ENCODE results near the gene TIMM22. TPM values are rescaled to one million over a fixed set of nuclear protein-coding genes. Genes with fewer than 3 reads are reported as not detected.

The TIMM22 gene
- total and polyA plus RNA-seq, 2 of the 13 experiments (the other 11 are each of a cell fraction or from before 2014, with no cell fraction given), result 6.2 to 15.5 TPM

DNA sequence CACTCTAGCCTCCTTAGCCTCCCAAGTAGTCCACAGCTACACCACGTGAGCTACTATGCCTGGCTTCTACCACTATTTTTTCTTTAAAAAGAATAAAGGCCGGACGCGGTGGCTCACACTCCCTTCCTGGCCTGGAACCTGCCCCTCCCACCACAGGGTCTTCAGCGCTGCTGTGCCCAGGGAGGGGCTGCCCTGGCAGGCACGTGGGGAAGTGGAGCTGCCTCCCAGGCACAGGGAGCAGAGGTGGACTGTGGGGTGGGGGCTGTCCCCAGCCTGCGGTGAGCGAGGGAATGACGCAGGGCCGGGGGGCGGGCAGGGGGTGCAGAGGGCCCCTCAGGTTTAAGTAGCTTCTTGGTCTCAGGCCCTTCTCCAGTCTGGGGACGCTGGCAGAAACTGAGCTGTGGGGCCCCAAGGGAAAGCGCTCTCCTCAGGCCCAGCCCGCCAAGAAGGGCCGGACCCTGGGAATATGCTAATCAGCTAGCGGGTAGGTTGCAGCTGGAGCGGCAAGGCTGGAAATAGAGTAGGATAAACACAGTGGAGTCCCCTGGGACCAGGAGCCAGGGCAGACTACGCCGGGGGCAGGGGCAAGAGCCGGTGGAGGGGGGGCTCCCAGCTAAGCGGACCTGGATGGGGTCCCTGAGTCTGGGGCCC lies 46.8 kb downstream of the TIMM22 start:
- no TSS peak for BruUV-seq (replicated peaks)
- TF ChIP-seq, protein P1, sequence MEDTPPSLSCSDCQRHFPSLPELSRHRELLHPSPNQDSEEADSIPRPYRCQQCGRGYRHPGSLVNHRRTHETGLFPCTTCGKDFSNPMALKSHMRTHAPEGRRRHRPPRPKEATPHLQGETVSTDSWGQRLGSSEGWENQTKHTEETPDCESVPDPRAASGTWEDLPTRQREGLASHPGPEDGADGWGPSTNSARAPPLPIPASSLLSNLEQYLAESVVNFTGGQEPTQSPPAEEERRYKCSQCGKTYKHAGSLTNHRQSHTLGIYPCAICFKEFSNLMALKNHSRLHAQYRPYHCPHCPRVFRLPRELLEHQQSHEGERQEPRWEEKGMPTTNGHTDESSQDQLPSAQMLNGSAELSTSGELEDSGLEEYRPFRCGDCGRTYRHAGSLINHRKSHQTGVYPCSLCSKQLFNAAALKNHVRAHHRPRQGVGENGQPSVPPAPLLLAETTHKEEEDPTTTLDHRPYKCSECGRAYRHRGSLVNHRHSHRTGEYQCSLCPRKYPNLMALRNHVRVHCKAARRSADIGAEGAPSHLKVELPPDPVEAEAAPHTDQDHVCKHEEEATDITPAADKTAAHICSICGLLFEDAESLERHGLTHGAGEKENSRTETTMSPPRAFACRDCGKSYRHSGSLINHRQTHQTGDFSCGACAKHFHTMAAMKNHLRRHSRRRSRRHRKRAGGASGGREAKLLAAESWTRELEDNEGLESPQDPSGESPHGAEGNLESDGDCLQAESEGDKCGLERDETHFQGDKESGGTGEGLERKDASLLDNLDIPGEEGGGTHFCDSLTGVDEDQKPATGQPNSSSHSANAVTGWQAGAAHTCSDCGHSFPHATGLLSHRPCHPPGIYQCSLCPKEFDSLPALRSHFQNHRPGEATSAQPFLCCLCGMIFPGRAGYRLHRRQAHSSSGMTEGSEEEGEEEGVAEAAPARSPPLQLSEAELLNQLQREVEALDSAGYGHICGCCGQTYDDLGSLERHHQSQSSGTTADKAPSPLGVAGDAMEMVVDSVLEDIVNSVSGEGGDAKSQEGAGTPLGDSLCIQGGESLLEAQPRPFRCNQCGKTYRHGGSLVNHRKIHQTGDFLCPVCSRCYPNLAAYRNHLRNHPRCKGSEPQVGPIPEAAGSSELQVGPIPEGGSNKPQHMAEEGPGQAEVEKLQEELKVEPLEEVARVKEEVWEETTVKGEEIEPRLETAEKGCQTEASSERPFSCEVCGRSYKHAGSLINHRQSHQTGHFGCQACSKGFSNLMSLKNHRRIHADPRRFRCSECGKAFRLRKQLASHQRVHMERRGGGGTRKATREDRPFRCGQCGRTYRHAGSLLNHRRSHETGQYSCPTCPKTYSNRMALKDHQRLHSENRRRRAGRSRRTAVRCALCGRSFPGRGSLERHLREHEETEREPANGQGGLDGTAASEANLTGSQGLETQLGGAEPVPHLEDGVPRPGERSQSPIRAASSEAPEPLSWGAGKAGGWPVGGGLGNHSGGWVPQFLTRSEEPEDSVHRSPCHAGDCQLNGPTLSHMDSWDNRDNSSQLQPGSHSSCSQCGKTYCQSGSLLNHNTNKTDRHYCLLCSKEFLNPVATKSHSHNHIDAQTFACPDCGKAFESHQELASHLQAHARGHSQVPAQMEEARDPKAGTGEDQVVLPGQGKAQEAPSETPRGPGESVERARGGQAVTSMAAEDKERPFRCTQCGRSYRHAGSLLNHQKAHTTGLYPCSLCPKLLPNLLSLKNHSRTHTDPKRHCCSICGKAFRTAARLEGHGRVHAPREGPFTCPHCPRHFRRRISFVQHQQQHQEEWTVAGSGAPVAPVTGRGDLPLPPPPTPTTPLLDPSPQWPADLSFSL (CRISPR knock-in tag; IDR thresholded peaks at IDR 0.05), result no peak
- TF ChIP-seq ZNF747 (CRISPR knock-in tag; IDR thresholded peaks at IDR 0.05; ENCODE audit: borderline replicate concordance), result no peak
- no peak for TF ChIP-seq TBX3 (IDR thresholded peaks at IDR 0.05; ENCODE audit: borderline replicate concordance)
- no peak for TF ChIP-seq ZNF24 (IDR thresholded peaks at IDR 0.05)
- TF ChIP-seq ZNF761 (CRISPR knock-in tag; conservative IDR thresholded peaks at IDR 0.05), result no peak
- TF ChIP-seq, protein P2, sequence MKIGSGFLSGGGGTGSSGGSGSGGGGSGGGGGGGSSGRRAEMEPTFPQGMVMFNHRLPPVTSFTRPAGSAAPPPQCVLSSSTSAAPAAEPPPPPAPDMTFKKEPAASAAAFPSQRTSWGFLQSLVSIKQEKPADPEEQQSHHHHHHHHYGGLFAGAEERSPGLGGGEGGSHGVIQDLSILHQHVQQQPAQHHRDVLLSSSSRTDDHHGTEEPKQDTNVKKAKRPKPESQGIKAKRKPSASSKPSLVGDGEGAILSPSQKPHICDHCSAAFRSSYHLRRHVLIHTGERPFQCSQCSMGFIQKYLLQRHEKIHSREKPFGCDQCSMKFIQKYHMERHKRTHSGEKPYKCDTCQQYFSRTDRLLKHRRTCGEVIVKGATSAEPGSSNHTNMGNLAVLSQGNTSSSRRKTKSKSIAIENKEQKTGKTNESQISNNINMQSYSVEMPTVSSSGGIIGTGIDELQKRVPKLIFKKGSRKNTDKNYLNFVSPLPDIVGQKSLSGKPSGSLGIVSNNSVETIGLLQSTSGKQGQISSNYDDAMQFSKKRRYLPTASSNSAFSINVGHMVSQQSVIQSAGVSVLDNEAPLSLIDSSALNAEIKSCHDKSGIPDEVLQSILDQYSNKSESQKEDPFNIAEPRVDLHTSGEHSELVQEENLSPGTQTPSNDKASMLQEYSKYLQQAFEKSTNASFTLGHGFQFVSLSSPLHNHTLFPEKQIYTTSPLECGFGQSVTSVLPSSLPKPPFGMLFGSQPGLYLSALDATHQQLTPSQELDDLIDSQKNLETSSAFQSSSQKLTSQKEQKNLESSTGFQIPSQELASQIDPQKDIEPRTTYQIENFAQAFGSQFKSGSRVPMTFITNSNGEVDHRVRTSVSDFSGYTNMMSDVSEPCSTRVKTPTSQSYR (CRISPR knock-in tag; IDR thresholded peaks at IDR 0.05; ENCODE audit: borderline replicate concordance), result no peak
- no peak for TF ChIP-seq HMGA1 (CRISPR knock-in tag; conservative IDR thresholded peaks at IDR 0.05)
- TF ChIP-seq ZSCAN29 (CRISPR knock-in tag; conservative IDR thresholded peaks at IDR 0.05), result no peak
- TF ChIP-seq ZNF160 (CRISPR knock-in tag; IDR thresholded peaks at IDR 0.05), result no peak
- no peak for TF ChIP-seq FOXM1 (CRISPR knock-in tag; IDR thresholded peaks at IDR 0.05)
- TF ChIP-seq HNRNPH1 (optimal IDR thresholded peaks at IDR 0.05; ENCODE audit: low read depth, low read length), result no peak
- TF ChIP-seq MAFG (CRISPR knock-in tag; IDR thresholded peaks at IDR 0.05), result no peak
- no peak for TF ChIP-seq SOX13 (IDR thresholded peaks at IDR 0.05)
- no peak for TF ChIP-seq SOX13 (CRISPR knock-in tag; conservative IDR thresholded peaks at IDR 0.05 in 1 of 2, IDR thresholded peaks at IDR 0.05 in 1 of 2)
- in situ Hi-C loops (cut with HindIII; ENCODE audit: extremely low pct_ligation_motif_present, low pct_unique_long_range_greater_than_20kb) (no loop called here), intact Hi-C loops (cut with micrococcal nuclease; ENCODE audit: unreplicated experiment) (no loop called here)
- no peak overlapping the region for H3K4me3 ChIP-seq (replicated peaks in 1 of 3; ENCODE audit: insufficient read depth in 1 of 3, low read depth in 2 of 3, low read length in 3 of 3)
- H3K4me1 ChIP-seq (ENCODE audit: insufficient read depth, low read length), result peaks cover 19% of the 10 kb centered on the region
- POLR2A ChIA-PET, result no interaction called here
- no peak overlapping the region for H2AFZ ChIP-seq (ENCODE audit: low read length)
- no peak overlapping the region for H3K4me2 ChIP-seq (ENCODE audit: low read depth, low read length)
- WGBS (ENCODE audit: low lambda C conversion rate), result 96% methylated on average over 20 of the region's 21 CpGs
- DNase-seq (ENCODE audit: low spot score), result no peak
- H3K36me3 ChIP-seq (replicated peaks in 1 of 2; ENCODE audit: control insufficient read depth in 1 of 2, insufficient read depth in 2 of 2, low read length in 2 of 2), result no peaks in the 10 kb centered on the region; a peak in 1 of 5 replicates
- no peak for FAIRE-seq
- ATAC-seq, result no peak
- no peaks in the 10 kb centered on the region for H4K20me1 ChIP-seq (ENCODE audit: insufficient read depth, low read length)
- CTCF ChIA-PET (ENCODE audit: low intra/inter-chr PET ratio, low total read pairs), result no interaction called here
- H3K27ac ChIP-seq (ENCODE audit: extremely low read length, insufficient read depth, low read length), result no peak overlapping the region
- H3K79me2 ChIP-seq (ENCODE audit: insufficient read depth, low read length), result no peaks in the 10 kb centered on the region
- no peak overlapping the region for H3K9ac ChIP-seq (ENCODE audit: insufficient read depth, low read depth, low read length)
- no peaks in the 10 kb centered on the region for H3K9me3 ChIP-seq (ENCODE audit: low read length)
- H3K27me3 ChIP-seq (ENCODE audit: control insufficient read depth in 1 of 2, insufficient read depth in 2 of 2, low read length in 2 of 2), result no peaks in the 10 kb centered on the region
